ENCODE data around the gene SSTR1.

DNA sequence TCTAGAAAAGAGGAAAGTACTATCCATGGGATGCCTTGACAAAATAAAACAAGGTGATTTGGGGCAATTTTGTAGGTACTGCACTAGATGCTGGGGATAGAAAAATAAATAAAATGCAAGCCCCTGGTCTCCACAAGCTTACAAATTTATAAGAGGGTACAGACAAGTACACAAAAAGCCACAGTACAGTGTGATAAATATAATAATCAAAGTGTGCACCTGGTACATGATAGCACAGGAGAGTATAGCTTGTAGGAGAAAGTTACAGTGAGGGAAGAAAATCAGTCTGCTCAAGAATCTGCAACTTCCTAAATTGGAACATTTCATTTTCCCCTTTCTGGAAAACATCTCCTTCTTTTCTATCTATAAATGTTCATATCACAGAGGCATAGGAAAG lies 3.0 kb upstream of the SSTR1 start:
- TF ChIP-seq, protein P1, sequence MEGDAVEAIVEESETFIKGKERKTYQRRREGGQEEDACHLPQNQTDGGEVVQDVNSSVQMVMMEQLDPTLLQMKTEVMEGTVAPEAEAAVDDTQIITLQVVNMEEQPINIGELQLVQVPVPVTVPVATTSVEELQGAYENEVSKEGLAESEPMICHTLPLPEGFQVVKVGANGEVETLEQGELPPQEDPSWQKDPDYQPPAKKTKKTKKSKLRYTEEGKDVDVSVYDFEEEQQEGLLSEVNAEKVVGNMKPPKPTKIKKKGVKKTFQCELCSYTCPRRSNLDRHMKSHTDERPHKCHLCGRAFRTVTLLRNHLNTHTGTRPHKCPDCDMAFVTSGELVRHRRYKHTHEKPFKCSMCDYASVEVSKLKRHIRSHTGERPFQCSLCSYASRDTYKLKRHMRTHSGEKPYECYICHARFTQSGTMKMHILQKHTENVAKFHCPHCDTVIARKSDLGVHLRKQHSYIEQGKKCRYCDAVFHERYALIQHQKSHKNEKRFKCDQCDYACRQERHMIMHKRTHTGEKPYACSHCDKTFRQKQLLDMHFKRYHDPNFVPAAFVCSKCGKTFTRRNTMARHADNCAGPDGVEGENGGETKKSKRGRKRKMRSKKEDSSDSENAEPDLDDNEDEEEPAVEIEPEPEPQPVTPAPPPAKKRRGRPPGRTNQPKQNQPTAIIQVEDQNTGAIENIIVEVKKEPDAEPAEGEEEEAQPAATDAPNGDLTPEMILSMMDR (IDR thresholded peaks at IDR 0.05) = no peak
- TF ChIP-seq EP300 (IDR thresholded peaks at IDR 0.05) = no peak
